IPS-11a (cell line): ENCODE measurements around the gene HOXD13.

Source experiments
- H3K4me3 ChIP-seq: one replicate; pipeline ENCODE4 v1.5.1; 2013; ENCODE audit warnings: low read depth, low read length, control low read depth

HOXD13 gene

DNA sequence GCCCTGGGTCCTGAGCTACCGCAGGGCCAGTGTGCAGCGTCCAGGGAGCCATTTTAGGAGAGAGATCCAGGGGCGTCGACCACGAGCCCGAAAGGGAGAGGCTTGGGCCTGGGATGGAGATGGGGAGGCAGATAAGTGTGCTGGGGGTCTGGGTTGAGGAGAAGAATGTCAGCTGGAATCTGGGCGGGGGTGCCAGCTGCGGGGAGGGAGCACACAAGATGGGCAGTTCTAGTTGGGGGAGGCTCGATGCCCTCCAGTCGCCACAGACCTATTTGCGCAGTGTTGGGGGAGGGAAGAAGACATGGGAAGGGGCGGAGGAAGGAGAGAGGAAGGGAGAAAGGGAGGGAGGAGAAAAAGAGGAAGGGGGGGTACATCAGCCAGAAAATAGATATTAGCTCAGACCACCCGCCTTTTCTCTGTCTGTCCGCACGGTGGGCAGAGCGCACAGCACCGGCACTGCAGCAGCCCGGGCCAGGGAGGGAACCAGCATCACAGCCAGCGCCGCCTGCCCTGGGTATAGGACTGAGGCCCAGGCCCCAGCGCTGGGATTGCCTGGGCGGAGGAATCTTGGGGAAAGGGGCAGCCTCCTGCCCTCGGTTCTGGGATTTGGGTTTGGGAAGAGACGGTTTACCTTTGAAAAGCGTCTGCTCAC is 12.7 kb downstream of the HOXD13 start:
- H3K4me3 ChIP-seq, result no peak overlapping the region

DNA sequence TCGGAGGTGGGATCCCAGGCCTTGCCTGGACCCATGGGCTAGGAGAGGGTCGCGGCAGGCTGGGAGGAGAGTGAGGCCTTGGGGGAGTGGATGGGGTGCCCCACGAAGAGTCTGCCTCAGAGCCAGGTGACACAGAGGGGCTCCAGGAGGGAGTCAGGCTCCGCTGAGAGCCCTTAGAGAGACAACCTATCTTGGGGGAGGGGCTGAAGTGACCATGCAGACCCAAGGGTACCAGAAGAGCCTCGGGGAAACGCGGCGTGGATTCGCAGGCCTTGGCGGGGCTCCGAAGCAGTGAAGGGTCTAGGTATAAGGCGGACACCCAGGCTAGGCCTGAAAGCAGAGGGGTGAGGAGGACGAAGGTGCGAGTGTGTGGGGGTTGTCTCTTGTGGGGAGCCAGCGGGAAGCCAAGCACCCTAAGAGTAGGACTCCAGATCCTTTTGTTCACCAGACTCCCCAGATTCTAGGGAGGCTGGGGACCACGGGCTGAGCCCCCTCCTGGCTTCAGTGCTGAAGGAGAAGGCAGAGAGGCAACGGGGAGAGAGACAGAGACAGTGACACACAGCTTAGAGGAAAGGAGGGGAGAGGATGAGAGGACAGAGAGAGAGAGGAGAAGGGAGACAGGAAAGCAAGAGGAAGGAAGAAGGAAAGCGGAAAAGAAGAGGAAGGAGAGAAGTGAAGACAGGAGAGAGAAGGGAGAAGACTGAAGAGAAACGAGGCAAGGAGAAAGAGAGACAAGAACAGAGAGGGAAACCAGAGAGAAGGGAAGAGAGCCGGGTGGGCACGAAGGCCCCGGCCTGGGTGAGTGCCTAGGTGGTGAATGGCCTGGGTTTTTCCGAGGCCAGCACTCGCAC is 13.4 kb downstream of the HOXD13 start:
- no peak overlapping the region for H3K4me3 ChIP-seq

DNA sequence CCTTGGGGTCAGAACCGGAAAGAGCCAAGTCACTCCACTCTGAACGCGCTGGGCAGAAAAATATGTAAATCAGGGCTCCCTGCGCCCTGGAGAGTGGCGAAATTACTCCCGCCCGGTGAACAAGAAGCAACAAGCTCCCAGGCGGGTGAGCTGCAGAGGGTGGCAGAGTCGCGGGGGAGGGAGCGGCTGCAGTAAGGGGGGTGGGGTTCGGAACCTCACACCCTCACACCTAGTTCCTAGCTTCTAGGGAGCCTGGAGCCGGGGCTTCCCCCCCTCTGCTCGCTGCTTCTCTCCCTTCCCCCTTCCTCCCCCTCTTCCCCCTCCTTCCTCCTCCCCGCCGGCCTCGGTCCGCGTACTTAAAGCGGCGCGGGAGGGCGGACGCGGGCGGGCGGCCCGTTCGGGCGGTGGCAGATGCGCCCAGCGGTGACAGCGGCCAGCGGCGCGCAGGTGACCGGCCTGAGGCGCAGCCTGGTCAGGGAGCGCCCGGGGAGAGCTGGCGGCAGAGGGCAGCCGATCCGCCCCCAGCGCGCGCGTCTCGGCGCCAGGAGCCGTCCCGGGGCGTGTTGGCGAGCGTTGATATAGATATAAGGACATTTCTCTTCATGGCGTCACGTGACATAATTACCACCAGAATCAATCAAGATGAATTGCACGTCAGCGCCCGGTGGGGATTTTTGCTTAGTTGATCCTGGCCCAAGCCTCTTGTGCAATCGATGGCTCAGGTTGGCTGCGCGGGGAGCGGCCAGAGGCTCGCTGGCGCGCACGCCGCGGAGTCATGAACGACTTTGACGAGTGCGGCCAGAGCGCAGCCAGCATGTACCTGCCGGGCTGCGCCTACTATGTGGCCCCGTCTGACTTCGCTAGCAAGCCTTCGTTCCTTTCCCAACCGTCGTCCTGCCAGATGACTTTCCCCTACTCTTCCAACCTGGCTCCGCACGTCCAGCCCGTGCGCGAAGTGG is 14.3 kb downstream of the HOXD13 start, which contains the start of gene HOXD11:
TSS of gene HOXD11 (plus strand) at position 700 of the 959 bp plus-strand sequence. CDS start at position 776, 76 bp downstream.
- peak within 1 kb of the TSS; percentile 1 for H3K4me3 ChIP-seq

DNA sequence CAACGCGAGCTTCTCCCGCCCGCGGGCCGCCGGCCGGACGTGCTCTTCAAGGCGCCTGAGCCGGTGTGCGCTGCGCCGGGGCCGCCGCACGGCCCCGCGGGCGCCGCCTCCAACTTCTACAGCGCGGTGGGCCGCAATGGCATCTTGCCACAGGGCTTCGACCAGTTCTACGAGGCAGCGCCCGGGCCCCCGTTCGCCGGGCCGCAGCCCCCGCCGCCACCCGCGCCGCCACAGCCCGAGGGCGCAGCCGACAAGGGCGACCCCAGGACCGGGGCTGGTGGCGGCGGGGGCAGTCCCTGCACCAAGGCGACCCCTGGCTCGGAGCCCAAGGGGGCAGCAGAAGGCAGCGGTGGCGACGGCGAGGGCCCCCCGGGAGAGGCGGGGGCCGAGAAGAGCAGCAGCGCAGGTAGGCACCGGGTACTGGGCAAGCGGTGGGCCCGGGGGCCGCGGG is 15.2 kb downstream of the HOXD13 start:
- H3K4me3 ChIP-seq, result no peak overlapping the region

DNA sequence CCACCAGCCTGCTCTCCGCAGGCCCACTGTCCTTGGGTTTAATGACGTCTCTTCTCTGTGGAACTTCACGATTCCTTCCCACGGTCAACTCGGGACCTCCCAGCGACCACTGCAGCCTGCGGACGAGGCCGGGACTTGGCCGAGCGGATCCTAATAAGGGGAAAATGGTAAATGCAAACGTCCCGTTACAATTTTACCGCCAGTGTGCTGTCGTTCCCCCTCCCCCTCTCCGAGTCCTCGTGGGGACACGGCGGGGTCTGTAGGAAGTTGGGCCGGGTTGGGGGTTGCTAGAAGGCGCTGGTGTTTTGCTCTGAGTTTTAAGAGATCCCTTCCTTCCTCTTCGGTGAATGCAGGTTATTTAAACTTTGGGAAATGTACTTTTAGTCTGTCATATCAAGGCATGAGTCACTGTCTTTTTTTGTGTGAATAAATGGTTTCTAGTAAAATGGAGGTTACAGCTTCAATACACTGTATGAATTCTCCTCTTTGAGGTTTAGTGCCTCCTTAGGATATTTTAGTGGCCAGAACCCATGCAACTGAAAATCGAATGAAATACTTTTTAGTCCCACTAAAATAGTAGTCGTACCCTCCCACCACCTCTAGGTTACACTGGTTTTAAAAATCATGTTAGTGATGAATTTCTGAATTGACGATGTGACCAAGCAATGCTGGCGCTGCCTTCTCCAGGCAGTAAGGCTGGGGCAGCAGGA is 16.8 kb downstream of the HOXD13 start:
- H3K4me3 ChIP-seq, result no peak overlapping the region

DNA sequence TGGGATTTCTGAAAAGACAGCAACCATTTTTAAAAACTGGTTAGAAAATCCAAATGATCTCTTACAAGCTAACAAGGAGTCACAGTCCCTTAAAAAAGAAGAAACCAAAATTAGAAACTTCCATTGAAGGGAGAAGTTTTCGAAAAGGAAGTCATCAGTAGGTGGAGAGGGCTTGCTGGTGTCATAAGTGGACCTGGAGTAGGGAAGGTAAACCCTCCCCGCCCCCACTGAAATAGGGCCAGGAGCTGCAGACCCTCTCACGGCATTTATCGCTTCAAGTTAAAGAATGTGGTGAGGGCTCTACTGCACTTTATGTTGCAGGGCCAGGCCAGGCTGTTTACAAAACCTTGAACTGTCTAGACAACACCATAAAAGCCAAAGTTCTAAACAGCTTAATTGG is 17.4 kb downstream of the HOXD13 start:
- no peak overlapping the region for H3K4me3 ChIP-seq

DNA sequence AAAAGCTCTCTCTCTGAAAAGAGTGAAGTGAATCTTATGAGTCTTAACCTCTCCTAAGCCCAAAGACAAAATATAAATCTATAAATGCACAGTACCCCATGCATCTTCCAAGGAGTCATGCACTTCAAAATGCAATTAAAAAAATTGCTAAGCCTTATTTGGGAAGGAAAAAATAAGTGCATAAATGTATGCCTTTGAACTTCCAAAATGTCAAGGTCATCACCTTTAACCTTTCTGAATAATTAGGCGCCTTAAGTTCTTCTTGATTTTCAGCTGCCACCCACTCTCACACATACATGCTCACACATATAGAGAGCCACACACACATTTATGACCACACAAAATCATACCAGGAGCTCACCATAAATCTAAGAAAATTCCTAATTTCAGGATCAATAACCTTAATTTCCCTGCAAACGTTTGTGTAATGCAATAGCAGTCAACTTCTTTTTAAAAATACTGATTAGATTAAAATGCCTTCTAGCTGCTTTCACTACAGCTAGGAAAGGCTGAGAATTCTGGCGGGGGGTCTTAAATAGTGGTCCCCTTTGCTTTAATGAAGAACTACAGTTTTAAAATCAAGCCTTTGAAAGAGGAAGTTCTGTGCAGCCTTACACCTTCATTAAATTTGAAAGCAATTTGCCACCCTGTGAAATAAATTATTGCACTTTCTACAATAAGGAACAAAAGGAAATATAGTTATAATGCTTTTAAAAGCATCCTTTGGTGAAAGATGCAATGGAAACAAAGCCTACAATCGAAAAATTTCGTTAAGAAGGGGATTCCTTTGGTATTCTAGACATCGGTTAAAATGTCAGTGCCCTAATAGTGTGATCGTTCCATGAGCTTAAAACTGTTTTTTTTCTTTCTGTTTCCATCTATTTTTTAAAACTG is 18.1 kb downstream of the HOXD13 start:
- H3K4me3 ChIP-seq, result no peak overlapping the region

DNA sequence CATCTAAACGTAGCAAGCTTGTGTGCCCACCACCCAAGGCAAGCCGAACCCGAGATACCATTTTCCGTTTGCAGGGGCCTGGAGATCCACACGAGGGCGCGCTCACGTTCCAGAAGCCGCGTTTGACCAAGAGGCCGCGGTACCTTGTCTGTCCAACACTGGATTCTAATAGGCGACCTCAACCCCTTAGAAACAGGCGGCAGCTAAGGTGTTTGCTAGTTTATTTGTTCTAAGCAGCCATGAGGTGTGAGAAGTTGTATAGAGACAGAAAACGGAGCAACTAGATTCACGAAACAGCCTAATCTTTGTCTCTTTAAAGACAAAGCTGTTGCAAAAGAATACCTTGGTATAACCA is 18.8 kb downstream of the HOXD13 start:
- no peak overlapping the region for H3K4me3 ChIP-seq

DNA sequence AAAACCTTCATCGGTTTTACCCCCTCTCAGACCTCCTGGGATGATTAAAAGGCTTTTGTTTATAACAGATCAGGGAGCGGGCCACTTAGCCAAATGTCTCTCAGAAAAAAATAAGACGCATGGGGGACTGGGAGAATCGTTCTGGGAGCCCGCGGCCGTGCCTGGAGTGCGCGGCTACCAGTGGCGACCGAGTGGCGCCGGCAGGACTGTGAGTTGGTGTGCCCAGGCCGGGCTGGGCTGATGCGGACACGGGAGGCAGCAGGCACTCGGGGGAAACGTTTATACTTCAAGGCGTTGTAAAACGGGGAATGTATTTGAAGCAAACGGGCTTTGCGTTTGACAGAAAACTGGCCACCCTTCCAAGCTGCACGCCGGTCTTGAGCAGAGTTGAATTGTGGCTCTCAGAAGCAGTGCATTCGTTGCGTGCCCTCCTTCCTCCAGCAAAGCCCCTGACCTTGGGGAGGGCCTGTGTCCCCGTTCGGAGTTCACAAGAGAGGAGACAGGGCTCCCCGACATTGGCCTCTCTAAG is 19.4 kb downstream of the HOXD13 start:
- no peak overlapping the region for H3K4me3 ChIP-seq

DNA sequence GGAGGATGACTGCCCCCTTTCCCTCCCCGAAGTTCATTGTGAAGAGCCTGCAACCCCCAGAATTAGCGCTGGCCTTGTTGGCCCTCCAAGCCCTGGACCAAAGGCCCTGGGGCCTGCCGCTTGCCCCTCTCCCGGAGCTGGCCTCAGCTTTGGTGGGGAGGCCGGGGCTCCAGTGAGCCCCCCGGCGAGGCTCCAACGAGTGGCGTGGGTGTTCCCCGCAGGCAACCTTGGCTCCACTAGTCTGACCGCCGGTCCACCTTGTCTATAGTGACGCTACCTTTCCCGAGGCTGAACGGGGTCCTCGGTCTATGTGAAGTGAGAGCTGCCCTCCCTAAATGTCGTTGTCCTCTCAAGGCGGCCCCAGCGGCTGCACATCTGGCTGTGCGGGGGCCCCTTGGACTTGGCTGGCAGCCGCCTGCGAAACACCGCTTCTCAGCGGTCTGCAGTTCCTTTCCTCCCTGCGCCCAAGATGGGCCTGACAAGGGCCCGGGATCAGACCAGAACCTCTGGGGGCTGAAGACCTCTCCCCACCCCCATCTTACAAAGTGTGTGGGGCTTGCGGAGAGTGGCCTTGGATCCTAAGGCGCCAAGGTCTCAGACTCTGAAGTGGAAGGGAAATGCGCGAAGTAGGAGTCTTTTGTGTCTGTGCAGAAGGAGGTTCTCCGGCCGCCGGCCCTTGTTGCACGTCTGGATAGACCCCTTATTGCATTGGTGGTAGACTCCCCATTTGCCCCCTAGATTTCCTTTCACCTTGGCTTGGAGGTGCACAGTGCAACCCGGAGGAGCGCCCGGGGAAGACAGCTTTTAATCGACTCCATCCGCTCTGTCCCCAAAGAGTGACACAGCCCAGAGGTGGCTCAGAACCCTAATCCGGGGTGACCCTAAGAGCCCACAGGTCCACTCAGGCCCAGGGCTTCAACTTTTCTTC is 20.1 kb downstream of the HOXD13 start:
- H3K4me3 ChIP-seq, result no peak overlapping the region

DNA sequence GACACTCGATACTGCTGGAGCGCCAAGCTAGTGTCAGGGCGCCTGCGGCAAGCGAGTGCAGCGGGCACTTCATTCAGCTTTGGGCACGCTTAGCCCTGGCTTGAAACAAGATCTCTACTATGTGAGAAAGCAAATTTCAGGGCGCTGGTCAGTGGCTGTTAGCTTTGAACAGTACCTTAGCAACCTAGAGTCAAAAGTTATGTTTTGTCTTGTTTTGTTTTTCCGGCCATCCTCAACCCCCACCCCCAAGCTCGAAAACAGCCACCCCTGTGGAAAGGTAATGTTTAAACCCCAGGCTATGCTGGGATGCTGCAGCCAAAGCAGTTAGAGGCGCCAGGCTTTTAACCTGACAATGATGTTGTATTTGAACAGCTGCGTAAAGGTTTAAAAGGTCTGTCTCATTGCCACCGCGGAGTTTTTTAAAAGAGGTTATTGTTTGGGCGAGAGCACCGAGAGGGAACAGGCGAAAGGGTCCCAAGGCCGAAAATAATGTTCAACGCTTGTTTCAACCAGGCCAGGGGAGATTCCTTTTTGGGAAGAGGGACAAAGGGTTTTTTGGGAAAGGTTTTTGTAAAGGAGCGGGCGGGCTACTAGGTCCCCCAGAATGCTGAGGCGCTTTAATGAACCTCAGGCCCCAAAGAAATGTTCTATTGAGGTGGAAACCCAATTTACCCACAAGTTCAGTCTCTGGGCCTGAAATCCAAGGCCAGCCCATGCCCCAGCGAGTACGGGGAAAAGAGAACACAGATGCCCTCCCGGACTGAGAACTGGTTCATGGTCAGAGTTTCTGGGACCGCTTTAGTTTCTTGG is 21.8 kb downstream of the HOXD13 start:
- no peak overlapping the region for H3K4me3 ChIP-seq

DNA sequence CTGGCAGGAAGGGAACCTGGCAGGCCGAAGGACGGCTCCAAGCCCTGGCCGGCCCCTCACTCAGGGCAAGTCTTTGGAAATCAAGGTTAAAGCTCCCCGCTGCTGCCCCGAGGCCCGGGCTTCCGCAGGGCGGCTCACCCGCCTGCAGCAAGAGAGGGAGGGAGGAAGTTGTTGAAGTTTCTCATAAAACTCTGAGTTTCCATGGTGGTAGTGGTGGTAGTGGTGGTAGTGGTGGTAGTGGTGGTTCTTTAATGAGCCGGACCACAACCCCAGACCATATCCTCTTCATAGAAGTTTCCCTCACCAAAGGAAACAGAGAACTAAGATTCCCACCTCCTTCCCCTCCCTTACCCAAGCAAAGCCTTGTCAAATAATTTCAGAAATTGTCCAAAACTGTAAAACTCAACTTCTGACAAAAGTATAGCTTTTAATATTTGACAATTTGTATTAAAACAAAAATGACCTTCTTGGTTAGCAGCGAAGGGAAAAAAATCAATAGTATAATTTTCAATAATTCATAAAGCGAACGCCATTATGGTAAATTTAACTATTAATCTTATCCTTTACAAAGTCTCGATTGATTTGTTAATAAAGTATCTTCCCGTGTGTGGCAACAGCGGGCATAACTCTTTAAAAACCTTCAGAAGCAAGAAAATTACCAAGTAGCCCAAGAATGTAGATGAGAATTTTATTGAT is 22.6 kb downstream of the HOXD13 start:
- no peak overlapping the region for H3K4me3 ChIP-seq

DNA sequence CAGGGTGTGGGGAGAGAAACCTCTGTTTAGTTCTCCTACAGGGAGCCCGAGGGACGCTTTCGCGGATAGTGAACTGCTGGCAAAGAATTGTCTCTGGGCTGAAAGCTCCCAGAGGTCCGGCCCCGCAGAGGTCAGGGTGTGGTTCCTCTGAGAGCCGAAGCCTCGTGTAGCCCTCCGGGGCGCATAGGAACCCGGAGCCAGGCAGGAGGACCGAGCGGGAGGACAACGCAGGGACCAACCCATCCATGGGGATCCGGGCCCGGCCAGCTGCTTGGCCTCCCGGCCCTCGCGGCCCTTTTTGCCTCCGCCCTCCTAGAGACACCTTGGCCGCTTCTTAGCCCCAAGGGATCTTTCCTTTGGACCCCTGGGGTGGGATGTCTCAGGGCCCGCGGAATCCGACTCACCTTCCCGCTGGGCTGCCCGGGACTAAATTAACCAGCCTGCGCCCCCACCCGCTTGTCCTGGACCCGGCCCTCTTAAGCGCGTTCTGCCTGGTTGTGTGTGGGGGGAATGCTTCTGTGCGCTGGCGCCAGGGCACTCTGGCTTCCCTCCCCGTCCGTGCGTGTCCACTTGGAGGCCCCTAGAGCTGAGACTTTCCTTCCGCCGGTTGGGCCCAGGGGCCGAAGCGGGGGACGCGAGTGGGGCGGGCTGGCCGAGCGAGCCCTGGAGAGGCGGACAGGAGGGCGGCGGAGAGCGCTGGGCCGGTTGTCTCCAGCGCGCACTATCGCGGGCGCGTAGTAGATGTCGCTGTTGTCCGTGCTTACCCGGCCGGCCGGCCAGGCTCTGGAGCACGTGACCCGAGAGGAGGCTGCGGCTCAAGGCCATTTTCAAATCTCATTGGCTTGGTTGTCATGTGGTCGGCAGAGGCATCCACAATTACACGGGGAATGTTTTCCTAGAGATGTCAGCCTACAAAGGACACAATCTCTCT is 23.6 kb downstream of the HOXD13 start, which contains the start of gene HOXD10:
TSS of gene HOXD10 (plus strand) at position 896 of the 931 bp plus-strand sequence. CDS start 56 bp downstream, outside the sequence.
- H3K4me3 ChIP-seq, result no peak within 1 kb of the TSS

DNA sequence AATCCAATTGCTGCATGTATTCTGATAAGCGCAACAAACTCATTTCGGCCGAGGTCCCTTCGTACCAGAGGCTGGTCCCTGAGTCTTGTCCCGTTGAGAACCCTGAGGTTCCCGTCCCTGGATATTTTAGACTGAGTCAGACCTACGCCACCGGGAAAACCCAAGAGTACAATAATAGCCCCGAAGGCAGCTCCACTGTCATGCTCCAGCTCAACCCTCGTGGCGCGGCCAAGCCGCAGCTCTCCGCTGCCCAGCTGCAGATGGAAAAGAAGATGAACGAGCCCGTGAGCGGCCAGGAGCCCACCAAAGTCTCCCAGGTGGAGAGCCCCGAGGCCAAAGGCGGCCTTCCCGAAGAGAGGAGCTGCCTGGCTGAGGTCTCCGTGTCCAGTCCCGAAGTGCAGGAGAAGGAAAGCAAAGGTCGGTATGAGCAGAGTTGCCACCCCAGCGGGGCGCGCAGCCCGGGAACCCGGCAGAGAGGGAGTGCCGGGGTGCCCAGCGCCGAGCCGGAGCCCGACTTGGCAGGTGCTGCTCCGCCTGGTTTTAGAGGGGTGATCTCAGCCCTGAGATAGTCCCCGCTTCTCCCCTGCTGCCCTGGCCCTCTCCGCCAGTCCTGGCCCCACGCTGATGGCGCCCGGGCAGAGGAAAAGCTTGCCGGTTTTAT is 24.8 kb downstream of the HOXD13 start:
- H3K4me3 ChIP-seq, result no peak overlapping the region

DNA sequence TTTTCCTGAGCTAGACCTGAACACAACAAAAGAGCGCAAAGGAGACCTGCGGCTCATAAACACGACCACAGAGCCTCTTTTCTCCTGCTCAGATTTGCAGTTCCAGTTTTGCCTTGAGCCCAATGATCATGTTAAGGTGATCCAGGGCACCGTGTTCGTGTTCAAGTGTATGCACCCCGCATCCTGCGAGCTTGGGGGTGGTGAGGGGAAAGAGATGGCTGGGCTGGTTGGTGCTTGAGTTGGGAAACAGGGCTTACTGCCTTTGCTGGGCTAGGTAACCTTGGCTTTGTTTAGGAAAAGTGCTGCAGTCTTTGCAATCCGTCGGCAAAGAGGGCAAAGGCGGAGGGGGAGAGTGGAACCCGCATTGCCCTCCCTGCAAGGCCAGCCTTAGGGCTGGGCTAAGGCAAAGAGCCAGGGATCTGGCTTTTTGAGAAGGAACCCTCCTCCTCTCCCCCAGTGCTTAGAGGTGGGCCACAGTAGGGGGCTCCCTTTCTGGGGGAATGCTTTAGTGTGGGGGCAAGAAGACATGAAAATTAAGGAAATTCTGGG is 25.4 kb downstream of the HOXD13 start:
- H3K4me3 ChIP-seq, result no peak overlapping the region
